Spleen (tissue), 7 donors: ENCODE data around the gene IL3.

Experiments
- POLR2A ChIP-seq, 3 donors: fragments of 450-650 bp; IDR thresholded peaks; one replicate each; pipeline ENCODE4 v1.5.1; 2017; ENCODE audit warnings: antibody characterized with exemption in 3 of 3, mild to moderate bottlenecking in 1 of 3
- POLR2AphosphoS5 ChIP-seq, 3 donors: sonication (generic); formaldehyde crosslinking; IDR thresholded peaks; one replicate each; pipeline ENCODE4 v1.5.1; 2017; ENCODE audit warnings: antibody characterized with exemption in 3 of 3
- TF ChIP-seq, protein P1 (sequence below), 11 experiments: fragments of 200-600 bp in 7 of 11; fragments of 450-650 bp in 4 of 11; sonication (generic) in 4 of 11; IDR thresholded peaks in 8 of 11; conservative IDR thresholded peaks in 3 of 11; 1 replicate in 7 of 11; 2 replicates in 4 of 11; pipeline versions ENCODE4 v1.4.0 to v1.8.0; 2016 to 2021; ENCODE audit warnings: antibody characterized with exemption in 11 of 11, inconsistent platforms in 4 of 11, mild to moderate bottlenecking in 1 of 11
- donor health status: DM: no; HTN: no; CAD: no; lungs with moderate emphysema.
- donor health status: DM: no; HTN: no; CAD: no.
- donor health status: DM: no; HTN: no; CAD: no.

DNA sequence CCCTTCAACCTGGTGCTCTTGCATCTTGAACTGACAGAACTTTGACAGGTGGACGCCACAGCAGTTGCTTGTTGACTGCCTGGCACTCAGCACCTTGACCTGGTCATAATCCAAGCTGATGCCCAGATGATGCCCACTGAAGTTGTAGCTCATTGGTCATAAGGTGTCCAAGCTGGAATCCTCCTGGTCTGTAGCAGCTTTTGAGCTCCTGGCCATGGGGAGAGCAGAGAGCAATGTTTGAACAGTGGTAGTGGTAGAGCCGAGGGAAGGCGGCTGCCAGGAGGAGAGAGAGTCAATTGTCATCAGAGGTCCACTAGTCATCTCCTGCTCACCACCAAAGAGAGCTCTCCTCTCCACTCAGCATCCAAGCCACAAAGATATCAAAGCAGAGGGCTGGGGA is 36.4 kb downstream of the IL3 start:
- TF ChIP-seq, protein P1, sequence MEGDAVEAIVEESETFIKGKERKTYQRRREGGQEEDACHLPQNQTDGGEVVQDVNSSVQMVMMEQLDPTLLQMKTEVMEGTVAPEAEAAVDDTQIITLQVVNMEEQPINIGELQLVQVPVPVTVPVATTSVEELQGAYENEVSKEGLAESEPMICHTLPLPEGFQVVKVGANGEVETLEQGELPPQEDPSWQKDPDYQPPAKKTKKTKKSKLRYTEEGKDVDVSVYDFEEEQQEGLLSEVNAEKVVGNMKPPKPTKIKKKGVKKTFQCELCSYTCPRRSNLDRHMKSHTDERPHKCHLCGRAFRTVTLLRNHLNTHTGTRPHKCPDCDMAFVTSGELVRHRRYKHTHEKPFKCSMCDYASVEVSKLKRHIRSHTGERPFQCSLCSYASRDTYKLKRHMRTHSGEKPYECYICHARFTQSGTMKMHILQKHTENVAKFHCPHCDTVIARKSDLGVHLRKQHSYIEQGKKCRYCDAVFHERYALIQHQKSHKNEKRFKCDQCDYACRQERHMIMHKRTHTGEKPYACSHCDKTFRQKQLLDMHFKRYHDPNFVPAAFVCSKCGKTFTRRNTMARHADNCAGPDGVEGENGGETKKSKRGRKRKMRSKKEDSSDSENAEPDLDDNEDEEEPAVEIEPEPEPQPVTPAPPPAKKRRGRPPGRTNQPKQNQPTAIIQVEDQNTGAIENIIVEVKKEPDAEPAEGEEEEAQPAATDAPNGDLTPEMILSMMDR (IDR thresholded peaks at IDR 0.05 in 8 of 11, conservative IDR thresholded peaks at IDR 0.05 in 3 of 11): no peak
- TF ChIP-seq POLR2AphosphoS5 (IDR thresholded peaks at IDR 0.05) (no peak), POLR2A (IDR thresholded peaks at IDR 0.05) (no peak)
